Suppressor macrophage treated with lipopolysaccharide for 4 hours (primary cell): ENCODE data around the gene EYS.
"Not testable (repeated sequence)": the region's sequence is repeated elsewhere in the genome, so short reads cannot be mapped to it uniquely, and the experiment has no call there.

Experiments
- DNase-seq: peaks from one replicate; pipeline ENCODE4 v3.0.0-alpha.2; 2020

The EYS gene

DNA sequence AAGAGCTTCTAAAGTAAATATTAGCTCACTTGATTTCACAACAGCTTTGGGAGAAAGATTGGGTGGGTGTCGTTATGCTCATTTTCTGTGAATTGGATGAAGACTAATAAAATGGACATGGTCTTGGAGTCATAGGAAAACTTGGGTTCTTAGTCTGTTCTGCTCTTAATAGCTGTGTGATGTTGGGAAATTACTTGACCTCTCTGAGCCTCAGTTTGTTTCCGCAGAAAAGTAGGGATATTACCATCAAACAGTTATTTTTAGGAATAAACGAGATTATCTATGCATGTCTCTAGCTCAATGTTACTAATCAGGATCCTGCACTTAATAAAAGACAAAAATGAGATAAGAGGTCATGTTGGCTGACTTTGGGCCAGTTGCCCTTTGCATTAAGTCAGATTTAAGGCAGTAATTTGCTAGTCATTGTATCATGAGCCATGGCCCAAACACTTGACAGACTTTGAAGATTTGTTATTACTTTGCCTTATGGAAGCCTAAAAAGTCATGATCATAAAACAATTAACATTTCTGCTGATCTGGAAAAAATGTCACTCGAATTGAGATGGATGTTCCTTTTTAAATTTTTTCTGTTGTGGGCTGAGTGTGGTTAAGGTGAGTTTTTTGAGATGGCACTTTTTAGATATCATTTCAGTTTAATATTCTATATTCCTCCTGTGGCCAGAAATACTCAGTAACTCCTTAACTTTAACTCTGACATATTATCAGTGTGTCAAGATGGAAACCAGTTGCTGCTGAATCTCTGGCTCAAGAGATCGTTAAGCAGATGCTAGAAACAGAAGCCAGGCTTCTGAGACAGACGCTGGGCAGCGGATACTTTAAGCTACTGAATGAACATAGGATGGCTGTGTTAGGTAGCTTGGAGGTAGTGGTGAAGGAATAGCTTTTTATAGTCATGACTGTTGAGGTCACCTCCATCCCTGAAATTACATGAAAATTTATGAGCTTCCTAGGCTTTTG lies 1779.8 kb downstream of the EYS start:
- no peak for DNase-seq

- no peak for DNase-seq
Observed at GRCh38 chr6:63926258-63926780, 1780.7 kb downstream of the EYS start.

GRCh38 chr6:63923139-63923739 lies 1783.8 kb downstream of the EYS start:
- peak; percentile 48 for DNase-seq

- no peak for DNase-seq
Observed at GRCh38 chr6:63919556-63920110, 1787.4 kb downstream of the EYS start.

DNA sequence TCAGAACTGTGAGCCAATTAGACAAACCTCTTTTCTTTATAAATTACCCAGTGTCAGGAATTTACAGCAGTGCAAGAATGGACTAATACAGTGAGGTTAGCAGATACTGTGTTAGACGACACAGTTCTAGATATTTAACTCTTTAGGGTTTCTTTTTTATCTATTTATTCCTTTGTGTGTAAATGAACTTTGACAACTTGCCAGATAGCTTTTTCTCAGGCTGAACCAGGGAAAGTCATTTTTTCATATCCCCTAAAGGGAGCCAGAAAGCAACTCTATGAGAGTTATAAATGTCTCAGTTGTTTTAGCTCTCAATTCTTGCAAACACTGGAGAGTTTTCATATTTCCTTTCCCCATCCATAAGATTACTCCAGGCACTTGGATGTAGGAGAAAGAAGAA lies 1794.1 kb downstream of the EYS start:
- DNase-seq: no peak

DNA sequence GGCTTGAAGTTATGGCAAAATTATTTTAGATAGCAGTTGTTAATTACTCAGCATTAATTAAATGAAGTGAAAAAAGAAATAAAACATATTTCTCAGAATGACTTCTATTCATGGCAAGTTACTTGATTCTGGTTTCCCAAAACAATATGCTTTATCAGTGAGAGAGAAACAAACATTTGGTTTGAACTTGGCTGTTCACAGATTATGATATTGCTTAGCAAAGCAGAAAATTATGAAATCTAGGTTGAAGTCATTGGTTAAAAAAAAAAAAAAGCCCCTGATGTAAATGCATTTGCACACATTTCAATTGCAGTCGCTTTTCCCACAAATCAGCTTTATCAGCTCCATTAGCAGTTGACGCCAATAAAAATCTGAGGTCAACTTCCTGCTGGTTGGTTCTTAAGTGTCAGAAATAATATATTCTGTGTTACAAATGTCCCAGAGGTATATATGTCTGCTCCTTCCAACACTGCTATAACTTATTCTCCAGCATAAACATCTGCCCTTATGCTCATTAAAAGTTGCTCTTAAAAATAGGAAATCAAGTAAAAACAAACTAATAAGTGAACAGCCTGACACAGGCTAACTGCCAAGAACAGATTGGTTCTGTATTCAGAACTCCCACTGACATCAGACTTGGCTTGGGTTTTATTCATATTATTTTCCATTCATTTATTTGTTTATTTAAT lies 1796.0 kb downstream of the EYS start:
- DNase-seq: no peak

DNA sequence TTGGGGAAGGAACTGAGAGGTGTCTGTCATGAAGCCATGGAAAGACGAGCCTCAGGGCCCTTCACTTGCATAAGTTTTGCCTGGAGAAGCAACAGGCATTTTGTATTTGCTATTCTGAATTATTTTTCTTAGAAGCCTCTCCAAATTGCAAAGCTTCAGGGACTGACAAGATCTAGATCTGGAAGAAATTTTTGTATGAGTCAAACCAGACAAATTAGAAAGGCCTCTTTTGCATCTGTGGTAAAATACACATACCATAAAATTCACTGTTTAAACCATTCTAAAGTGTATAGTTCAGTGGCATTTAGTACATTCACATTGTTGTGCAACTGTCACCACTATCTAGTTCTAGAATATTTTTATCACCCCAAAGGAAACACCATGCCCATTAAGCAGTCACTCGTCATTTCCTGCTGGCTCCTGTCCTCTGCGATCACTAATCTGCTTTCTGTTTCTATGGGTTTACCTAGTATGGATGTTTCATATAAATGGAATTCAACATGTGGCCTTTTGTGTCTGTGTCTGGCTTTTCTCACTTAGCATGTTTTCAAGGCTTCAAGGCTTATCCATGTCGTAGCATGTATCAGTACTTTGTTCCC lies 1802.3 kb downstream of the EYS start:
- peak; percentile 8 for DNase-seq

- DNase-seq: no peak
Observed at GRCh38 chr6:63899550-63899949, 1807.5 kb downstream of the EYS start.

- no peak for DNase-seq
Observed at GRCh38 chr6:63897952-63898351, 1809.1 kb downstream of the EYS start.

GRCh38 chr6:63897459-63897858 lies 1809.6 kb downstream of the EYS start:
- DNase-seq: no peak

DNA sequence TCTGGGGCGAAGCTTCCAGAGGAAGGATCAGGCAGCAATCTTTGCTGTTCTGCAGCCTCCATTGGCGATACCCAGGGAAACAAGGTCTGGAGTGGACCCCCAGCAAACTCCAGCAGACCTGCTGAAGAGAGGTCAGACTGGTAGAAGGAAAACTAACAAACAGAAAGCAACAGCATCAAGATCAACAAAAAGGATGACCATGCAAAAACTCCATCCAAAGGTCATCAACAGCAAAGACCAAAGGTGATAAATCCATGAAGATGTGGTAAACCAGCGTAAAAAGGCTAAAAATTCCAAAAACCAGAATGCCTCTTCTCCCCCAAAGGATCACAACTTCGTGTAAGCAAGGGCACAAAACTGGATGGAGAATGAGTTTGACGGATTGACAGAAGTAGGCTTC lies 1818.6 kb downstream of the EYS start:
- no peak for DNase-seq

GRCh38 chr6:63887804-63888203 lies 1819.2 kb downstream of the EYS start:
- not testable (repeated sequence) for DNase-seq

- no peak for DNase-seq
Observed at GRCh38 chr6:63887002-63887751, 1819.8 kb downstream of the EYS start.

DNA sequence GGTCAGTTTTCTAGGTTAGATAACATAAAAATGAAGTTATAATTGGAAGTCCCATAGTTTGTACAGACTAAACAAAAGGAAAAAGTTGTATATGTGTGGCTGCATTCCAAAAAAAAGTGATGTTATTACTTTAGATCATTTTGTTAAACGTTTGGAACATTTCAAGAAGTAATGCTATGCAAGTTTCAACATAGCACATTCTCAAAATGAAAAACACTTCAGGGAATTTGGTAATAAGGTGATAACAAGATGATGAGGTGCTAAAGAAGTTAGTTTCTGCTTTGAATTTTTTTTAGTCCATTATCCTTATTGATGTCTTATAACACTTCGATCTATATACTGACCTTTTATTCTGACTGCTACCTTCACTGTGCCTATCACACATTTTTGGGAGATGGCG lies 1820.7 kb downstream of the EYS start:
- no peak for DNase-seq

DNA sequence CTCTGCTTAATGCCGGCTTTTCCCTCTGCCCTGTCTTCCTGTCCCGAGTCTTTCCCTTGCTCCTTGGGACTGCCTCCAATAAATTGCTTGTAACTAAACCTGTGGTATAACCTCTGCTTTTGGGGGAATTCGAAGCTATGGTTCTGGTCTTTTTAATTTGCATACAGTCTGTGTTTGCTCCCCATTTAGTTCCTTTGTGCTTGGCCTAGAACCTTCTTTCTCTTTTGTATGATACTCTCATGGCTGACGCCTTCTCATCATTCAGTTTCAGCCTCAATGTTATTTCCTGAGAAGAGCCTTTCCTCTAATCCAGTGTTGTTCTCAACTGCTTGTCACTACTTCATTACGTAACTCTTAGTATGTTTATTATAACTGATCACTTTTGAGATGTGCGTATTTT lies 1823.4 kb downstream of the EYS start:
- DNase-seq: no peak

DNA sequence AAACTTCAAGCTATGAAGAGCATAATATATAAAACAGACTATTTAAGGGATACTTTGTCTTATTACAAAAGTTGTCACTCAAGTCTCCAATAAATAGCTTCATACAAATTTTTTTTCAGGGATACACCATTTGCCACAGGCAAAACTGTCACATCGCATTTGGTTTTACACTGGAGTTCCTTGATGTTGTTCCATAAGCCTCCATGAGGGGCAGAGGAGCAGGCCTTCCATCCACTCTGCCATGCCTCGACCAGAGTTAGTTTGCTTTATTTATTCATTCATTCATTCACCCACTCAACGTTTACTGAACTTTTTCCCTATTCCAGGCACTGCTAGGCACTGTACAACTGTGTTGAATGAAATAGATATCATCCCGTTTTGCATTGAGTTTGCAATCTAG lies 1824.8 kb downstream of the EYS start:
- DNase-seq: no peak

- DNase-seq: no peak
Observed at GRCh38 chr6:63881791-63882190, 1825.2 kb downstream of the EYS start.

DNA sequence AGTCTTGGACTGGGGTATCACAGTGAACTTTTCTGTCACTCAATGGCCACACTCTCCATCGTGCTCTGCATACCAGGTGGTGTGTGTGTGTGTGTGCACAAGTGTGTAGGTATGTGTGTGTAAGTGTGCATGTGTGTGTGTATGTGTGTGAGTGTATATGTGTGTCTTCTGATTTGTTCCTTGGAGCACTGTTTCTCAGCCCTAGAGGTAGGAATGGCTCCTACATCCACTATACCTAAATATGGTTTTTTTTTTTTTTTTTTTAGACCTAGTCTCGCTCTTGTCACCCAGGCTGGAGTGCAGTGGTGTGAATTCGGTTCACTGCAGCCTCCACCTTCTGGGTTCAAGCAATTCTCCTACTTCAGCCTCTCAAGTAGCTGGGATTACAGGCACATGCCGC lies 1834.8 kb downstream of the EYS start:
- no peak for DNase-seq

DNA sequence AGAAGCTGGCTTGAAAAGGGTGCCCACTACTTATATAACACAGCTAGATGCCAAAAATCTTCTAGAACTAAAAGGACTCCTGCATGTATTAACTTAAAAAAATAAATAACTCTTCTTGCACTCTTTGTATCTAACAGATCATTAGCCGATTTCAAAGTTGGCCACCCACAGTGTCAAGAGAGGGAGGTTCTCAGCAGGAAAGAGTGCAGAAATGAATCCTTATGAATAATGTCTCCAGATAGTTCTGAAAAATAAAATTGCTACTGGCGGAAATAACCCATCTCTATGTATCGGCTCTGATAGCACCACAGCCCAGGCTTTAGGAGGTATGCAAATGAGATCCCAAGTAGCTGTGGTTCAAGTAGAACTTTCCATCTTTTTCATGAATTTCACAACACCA lies 1838.7 kb downstream of the EYS start:
- DNase-seq: no peak

- DNase-seq: no peak
Observed at GRCh38 chr6:63864671-63865318, 1842.2 kb downstream of the EYS start.

- DNase-seq: no peak
Observed at GRCh38 chr6:63864061-63864460, 1843.0 kb downstream of the EYS start.
